H9 (cell line): ENCODE data around the gene ARHGAP4. TPM values are rescaled to one million over a fixed set of nuclear protein-coding genes. Genes with fewer than 3 reads are reported as not detected.

Experiments used
- DNase-seq: peaks from one replicate; pipeline ENCODE4 v3.0.0-alpha.2; 2017
- H2AFZ ChIP-seq: one replicate; pipeline ENCODE4 v1.6.1; 2013; ENCODE audit warnings: mild to moderate bottlenecking, low read length, control low read depth, moderate library complexity
- H2AK5ac ChIP-seq: 2 replicates; pipeline ENCODE4 v1.6.1; 2013; ENCODE audit warnings: low read length, control low read depth, mixed read lengths; ENCODE audit not compliant: insufficient read length
- H2BK120ac ChIP-seq: one replicate; pipeline ENCODE4 v1.6.1; 2013; ENCODE audit warnings: low read depth, mild to moderate bottlenecking, low read length, control low read depth, inconsistent platforms; ENCODE audit not compliant: poor library complexity, severe bottlenecking
- H2BK12ac ChIP-seq: 2 replicates; pipeline ENCODE4 v1.6.1; 2013; ENCODE audit warnings: low read length, control low read depth, mixed read lengths, low read depth; ENCODE audit not compliant: insufficient read length
- H2BK15ac ChIP-seq: 2 replicates; pipeline ENCODE4 v1.6.1; 2013; ENCODE audit warnings: low read depth, low read length, control low read depth
- H2BK20ac ChIP-seq: one replicate; pipeline ENCODE4 v1.6.1; 2013; ENCODE audit warnings: low read depth, mild to moderate bottlenecking, low read length, control low read depth, inconsistent platforms; ENCODE audit not compliant: poor library complexity, severe bottlenecking
- H2BK5ac ChIP-seq: 2 replicates; pipeline ENCODE4 v1.6.1; 2013; ENCODE audit warnings: low read length, control low read depth, mixed read lengths; ENCODE audit not compliant: insufficient read length
- H3K14ac ChIP-seq: 2 replicates; pipeline ENCODE4 v1.6.1; 2013; ENCODE audit warnings: low read length, control low read depth; ENCODE audit not compliant: insufficient read depth
- H3K18ac ChIP-seq: 2 replicates; pipeline ENCODE4 v1.6.1; 2013; ENCODE audit warnings: low read depth, mild to moderate bottlenecking, mixed read lengths, low read length, control low read depth; ENCODE audit not compliant: insufficient read length
- H3K23ac ChIP-seq: 2 replicates; pipeline ENCODE4 v1.6.1; 2013; ENCODE audit warnings: low read length, control low read depth, mixed read lengths, low read depth; ENCODE audit not compliant: insufficient read length
- H3K23me2 ChIP-seq: 2 replicates; pipeline ENCODE4 v1.6.1; 2013; ENCODE audit warnings: low read depth, mild to moderate bottlenecking, mixed read lengths, low read length, control low read depth; ENCODE audit not compliant: insufficient read length, poor library complexity, severe bottlenecking
- H3K27ac ChIP-seq: 2 replicates; pipeline ENCODE4 v1.5.1; 2013; ENCODE audit warnings: low read length, control low read depth, mixed read lengths, low read depth; ENCODE audit not compliant: insufficient read length
- H3K27me3 ChIP-seq: 2 replicates; pipeline ENCODE4 v1.6.1; 2013; ENCODE audit warnings: low read length, control low read depth, inconsistent platforms; ENCODE audit not compliant: insufficient read depth
- H3K4ac ChIP-seq: 2 replicates; pipeline ENCODE4 v1.6.1; 2013; ENCODE audit warnings: low read depth, mild to moderate bottlenecking, control low read depth, inconsistent platforms, low read length, moderate library complexity
- H3K4me1 ChIP-seq: 2 replicates; pipeline ENCODE4 v1.6.1; 2013; ENCODE audit warnings: low read length, control low read depth, inconsistent platforms; ENCODE audit not compliant: insufficient read depth
- H3K4me2 ChIP-seq: 2 replicates; pipeline ENCODE4 v1.6.1; 2013; ENCODE audit warnings: low read length, control low read depth, mixed read lengths; ENCODE audit not compliant: insufficient read length, insufficient read depth
- H3K56ac ChIP-seq: 2 replicates; pipeline ENCODE4 v1.6.1; 2013; ENCODE audit warnings: low read depth, mild to moderate bottlenecking, mixed read lengths, low read length, control low read depth; ENCODE audit not compliant: insufficient read length
- H3K79me1 ChIP-seq: 2 replicates; pipeline ENCODE4 v1.6.1; 2013; ENCODE audit warnings: low read depth, mild to moderate bottlenecking, moderate library complexity, low read length, control low read depth, inconsistent platforms; ENCODE audit not compliant: insufficient read depth, poor library complexity, severe bottlenecking
- H3K79me2 ChIP-seq: 2 replicates; pipeline ENCODE4 v1.6.1; 2013; ENCODE audit warnings: low read length, control low read depth, inconsistent platforms; ENCODE audit not compliant: insufficient read depth
- H3K9ac ChIP-seq: 2 replicates; pipeline ENCODE4 v1.6.1; 2013; ENCODE audit warnings: low read length, control low read depth, mixed read lengths; ENCODE audit not compliant: insufficient read length; ENCODE audit errors: extremely low read depth
- H3K9me3 ChIP-seq: one replicate; pipeline ENCODE4 v1.6.1; 2013; ENCODE audit warnings: low read depth, low read length, inconsistent platforms; ENCODE audit not compliant: control insufficient read depth
- H3T11ph ChIP-seq: one replicate; pipeline ENCODE4 v1.6.1; 2013; ENCODE audit warnings: mild to moderate bottlenecking, low read length, control low read depth, inconsistent platforms
- H4K20me1 ChIP-seq: one replicate; pipeline ENCODE4 v1.6.1; 2013; ENCODE audit not compliant: control insufficient read depth, insufficient read length, insufficient read depth
- H4K5ac ChIP-seq: 2 replicates; pipeline ENCODE4 v1.6.1; 2013; ENCODE audit warnings: low read depth, mild to moderate bottlenecking, mixed read lengths, low read length, control low read depth; ENCODE audit not compliant: insufficient read length
- H4K8ac ChIP-seq: replicated peaks from 2 replicates; pipeline ENCODE4 v1.6.1; 2013; ENCODE audit warnings: low read length, control low read depth, mixed read lengths, low read depth; ENCODE audit not compliant: insufficient read length
- H4K91ac ChIP-seq: 2 replicates; pipeline ENCODE4 v1.6.1; 2013; ENCODE audit warnings: low read depth, mild to moderate bottlenecking, moderate library complexity, mixed read lengths, low read length, control low read depth; ENCODE audit not compliant: insufficient read length
- H3K27ac Mint-ChIP-seq, 3 experiments: 2 replicates in 2 of 3; 3 replicates in 1 of 3; pipeline ENCODE4 v1.8.0; 2020 to 2021; ENCODE audit warnings: mixed read lengths in 3 of 3, mild to moderate bottlenecking in 1 of 3, moderate library complexity in 1 of 3
- H3K27me3 Mint-ChIP-seq: 2 replicates; pipeline ENCODE4 v1.8.0; 2021; ENCODE audit warnings: low read depth, mild to moderate bottlenecking, moderate library complexity, mixed read lengths
- H3K36me3 Mint-ChIP-seq, 3 experiments: 2 replicates in 2 of 3; 3 replicates in 1 of 3; pipeline ENCODE4 v1.8.0; 2020 to 2021; ENCODE audit warnings: low read depth in 3 of 3, mixed read lengths in 3 of 3; ENCODE audit not compliant: insufficient read depth in 1 of 3
- H3K4me1 Mint-ChIP-seq, 2 experiments: 2 replicates each; pipeline ENCODE4 v1.8.0; 2020; ENCODE audit warnings: mixed read lengths in 2 of 2
- H3K4me3 Mint-ChIP-seq, 2 experiments: 2 replicates in 1 of 2; 3 replicates in 1 of 2; pipeline ENCODE4 v1.8.0; 2020 to 2021; ENCODE audit warnings: mild to moderate bottlenecking in 2 of 2, mixed read lengths in 2 of 2, moderate library complexity in 1 of 2
- H3K9me3 Mint-ChIP-seq, 2 experiments: 2 replicates in 1 of 2; 3 replicates in 1 of 2; pipeline ENCODE4 v1.8.0; 2020; ENCODE audit warnings: mild to moderate bottlenecking in 2 of 2, mixed read lengths in 2 of 2, moderate library complexity in 1 of 2
- CTCF ChIP-seq: fragments of 200-600 bp; sonication (generic); conservative IDR thresholded peaks from 3 replicates; pipeline ENCODE4 v1.8.0; 2021; ENCODE audit warnings: antibody characterized with exemption, mild to moderate bottlenecking
- WGBS: extraction: QIAGEN DNeasy Blood & Tissue Kit; methylation state at CpG from one replicate; pipeline ENCODE4 v1.1.7; 2013; ENCODE audit warnings: missing lambda C conversion rate, low lambda C conversion rate, mixed read lengths; ENCODE audit not compliant: insufficient read length; ENCODE audit errors: extremely low coverage; 5-methylcytosine and 5-hydroxymethylcytosine counted together
- total RNA-seq: library from RNA; stranded (reverse); gene quantifications from 2 replicates; pipeline ENCODE4 v1.2.1, GENCODE V29; 2021

The ARHGAP4 gene
- total RNA-seq, 1 experiment from 2014 or later = 37.8 TPM

- Histone ChIP-seq H4K8ac (no peak overlapping the region), H3K23me2 (peaks cover 28% of the 10 kb centered on the region), H3K4me2 (no peak overlapping the region), H2AFZ (no peak overlapping the region), H4K5ac (no peak overlapping the region), H3K4ac (no peak overlapping the region), H3K9ac (no peak overlapping the region), H2AK5ac (no peak overlapping the region), H3K27me3 (no peaks in the 10 kb centered on the region), H4K20me1 (no peaks in the 10 kb centered on the region), H3K4me1 (no peaks in the 10 kb centered on the region), H3K27ac (no peak overlapping the region), H2BK20ac (no peak overlapping the region), H2BK15ac (no peak overlapping the region), H3K56ac (no peak overlapping the region), H4K91ac (no peak overlapping the region), H3K14ac (no peak overlapping the region), H3K18ac (no peak overlapping the region), H3K79me2 (no peaks in the 10 kb centered on the region; the same call in 1 of the 2 replicates), H2BK120ac (no peak overlapping the region), H3T11ph (no peak overlapping the region), H3K79me1 (no peaks in the 10 kb centered on the region), H3K9me3 (peaks cover 22% of the 10 kb centered on the region), H3K23ac (no peak overlapping the region), H2BK5ac (no peak overlapping the region), H2BK12ac (no peak overlapping the region)
- no peak for DNase-seq
- H3K4me3 Mint-ChIP-seq = peak overlapping the region in 1 of 2 experiments; percentile 42; a peak in 1 of 5 replicates
- no peak for TF ChIP-seq CTCF
- no CpG with 5 or more reads among the region's 31 CpGs for WGBS
- H3K9me3 Mint-ChIP-seq = peaks cover 53 to 63% of the 10 kb centered on the region in 2 experiments
- peaks cover 19 to 43% (median 26%) of the 10 kb centered on the region in 3 experiments for H3K36me3 Mint-ChIP-seq
- H3K27ac Mint-ChIP-seq = peak overlapping the region in 1 of 3 experiments; percentile 44; a peak in 1 of 7 replicates
- H3K27me3 Mint-ChIP-seq = no peaks in the 10 kb centered on the region; the same call in 1 of the 2 replicates
- peaks cover 4 to 32% of the 10 kb centered on the region in 2 experiments for H3K4me1 Mint-ChIP-seq
Measured at GRCh38 chrX:153930011-153930910, 4.2 kb upstream of the ARHGAP4 start.
